Fibroblast of villous mesenchyme (primary cell): Measurements from ENCODE around the gene PCED1B. TPM values are rescaled to one million over a fixed set of nuclear protein-coding genes. Genes with fewer than 3 reads are reported as not detected.

Source experiments
- DNase-seq: peaks from one replicate; pipeline ENCODE4 v3.0.0-alpha.2; 2010; ENCODE audit warnings: low read depth
- H3K4me3 ChIP-seq: 2 replicates; pipeline ENCODE4 v1.5.1; 2011; ENCODE audit warnings: low read depth, mild to moderate bottlenecking, low read length
- CTCF ChIP-seq: IDR thresholded peaks from 2 replicates; pipeline ENCODE4 v1.5.1; 2012; ENCODE audit warnings: low read depth, mild to moderate bottlenecking, low read length; ENCODE audit not compliant: insufficient read depth
- total RNA-seq: library from RNA; depleted of rRNA; stranded (reverse); fragments of >200 nt; gene quantifications from 2 replicates; pipeline ENCODE4 v1.2.3, GENCODE V29; 2012

The PCED1B gene
- total RNA-seq, 1 donor = 1.7 TPM

GRCh38 chr12:47080725-47081502 lies 1.5 kb downstream of the PCED1B start:
- no peak for TF ChIP-seq CTCF
- DNase-seq = peak; percentile 79

GRCh38 chr12:47082283-47082682 lies 2.9 kb downstream of the PCED1B start:
- TF ChIP-seq CTCF = no peak
- no peak for DNase-seq
- no peak overlapping the region for H3K4me3 ChIP-seq

More at GRCh38 chr12:47080725-47081502, 1.5 kb downstream of the PCED1B start:
- H3K4me3 ChIP-seq = peak overlapping the region; percentile 81

GRCh38 chr12:47082796-47083621 lies 3.6 kb downstream of the PCED1B start:
- TF ChIP-seq CTCF = no peak
- peak; percentile 94 for DNase-seq
- no peak overlapping the region for H3K4me3 ChIP-seq

GRCh38 chr12:47084172-47084571 lies 4.8 kb downstream of the PCED1B start:
- no peak overlapping the region for H3K4me3 ChIP-seq
- no peak for TF ChIP-seq CTCF
- DNase-seq = no peak

- peak; percentile 81 for DNase-seq
- no peak for TF ChIP-seq CTCF
- H3K4me3 ChIP-seq = no peak overlapping the region
Measured at GRCh38 chr12:47085815-47086252, 6.4 kb downstream of the PCED1B start.

- H3K4me3 ChIP-seq = no peak overlapping the region
- no peak for DNase-seq
- no peak for TF ChIP-seq CTCF
Measured at GRCh38 chr12:47087088-47087688, 7.8 kb downstream of the PCED1B start.
